NK-92 treated with Interleukin-12 subunit alpha and Interleukin-12 subunit beta, amount 100 ng/mL, for 24 hours (cell line): ENCODE measurements around the gene TNIK.
"Not testable (repeated sequence)": the region's sequence is repeated elsewhere in the genome, so short reads cannot be mapped to it uniquely, and the experiment has no call there.

ENCODE experiments used
- DNase-seq: peaks from one replicate; lab custom pipeline; 2025; lab: John Stamatoyannopoulos, UW

Gene TNIK

DNA sequence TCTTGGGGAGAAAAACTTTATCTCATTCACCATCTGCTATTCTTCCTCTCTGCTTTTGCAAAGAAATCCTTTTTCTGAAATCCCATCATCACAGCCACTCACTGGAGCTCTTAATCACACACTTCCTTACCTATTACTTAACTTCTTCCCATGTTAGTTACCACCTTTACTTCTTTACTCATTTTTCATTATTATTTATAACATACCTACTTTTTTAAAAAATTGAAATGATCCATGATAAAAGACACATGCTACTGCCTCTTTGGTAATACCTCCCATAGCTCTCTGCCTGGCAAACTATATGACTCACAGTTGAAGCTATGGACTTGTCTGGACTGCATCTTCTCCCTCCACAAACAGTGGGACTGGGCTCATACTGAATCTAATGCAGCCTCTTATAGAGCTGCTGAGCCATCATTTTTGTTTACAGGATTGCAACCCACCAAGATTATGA is 150.3 kb downstream of the TNIK start:
- DNase-seq: no peak

DNA sequence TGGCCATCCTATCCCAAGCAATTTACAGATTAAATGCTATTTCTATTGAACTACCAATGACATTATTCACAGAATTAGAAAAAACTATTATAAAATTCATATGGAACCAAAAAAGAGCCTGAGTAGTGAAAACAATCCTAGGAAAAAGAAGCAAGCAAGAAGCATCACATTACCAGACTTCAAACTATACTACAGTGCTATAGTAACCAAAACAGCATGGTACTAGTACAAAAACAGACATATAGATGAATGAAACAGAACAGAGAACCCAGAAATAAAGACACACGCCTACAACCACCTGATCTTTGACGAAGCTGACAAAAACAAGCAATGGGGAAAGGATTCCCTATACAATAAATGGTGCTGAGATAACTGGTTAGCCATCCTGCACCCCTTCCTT is 152.2 kb downstream of the TNIK start:
- no peak for DNase-seq

DNA sequence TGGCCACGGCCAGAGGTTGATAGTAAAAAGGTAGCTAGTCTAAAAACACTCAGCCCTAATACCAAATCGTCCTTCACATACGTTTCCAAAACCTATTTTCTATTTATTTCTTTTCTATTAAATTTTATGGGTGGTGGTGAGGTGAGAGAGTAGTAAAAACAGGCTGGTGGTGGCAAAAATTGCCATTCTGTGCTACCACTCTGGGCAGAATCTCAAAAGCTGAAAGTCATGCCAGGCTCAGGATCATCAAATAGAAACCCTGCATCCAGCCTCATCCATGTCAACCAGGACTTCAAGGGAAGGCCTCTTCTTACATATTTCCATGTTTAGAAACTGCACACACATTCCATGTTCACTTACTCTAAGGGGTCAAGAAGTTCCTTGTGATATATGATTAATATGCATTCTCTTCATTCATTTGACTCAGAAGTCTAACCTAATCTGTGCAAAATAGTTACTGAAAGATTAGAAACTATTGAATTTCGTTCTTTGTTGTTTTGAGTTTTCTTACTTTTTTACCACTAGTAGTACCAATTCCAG is 153.1 kb downstream of the TNIK start:
- DNase-seq: no peak

DNA sequence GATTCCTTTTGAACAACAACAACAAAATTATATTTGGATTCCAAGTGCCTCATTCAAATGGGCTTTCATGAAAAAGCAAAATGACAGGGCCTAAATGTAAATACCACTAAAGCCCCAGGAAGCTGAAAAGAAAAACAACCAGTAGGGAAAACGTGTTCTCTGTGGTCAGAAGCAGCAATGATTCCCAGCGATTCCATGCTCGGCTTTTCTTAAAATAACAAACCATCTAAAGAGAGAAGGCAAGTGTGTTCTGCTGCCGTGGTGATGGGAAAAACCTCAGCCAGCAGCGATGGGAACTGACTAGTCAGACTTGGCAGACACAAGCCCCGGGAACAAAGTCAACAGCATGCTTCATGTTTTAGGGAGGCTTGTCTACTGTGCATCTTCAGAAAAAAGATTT is 153.6 kb downstream of the TNIK start:
- no peak for DNase-seq

DNA sequence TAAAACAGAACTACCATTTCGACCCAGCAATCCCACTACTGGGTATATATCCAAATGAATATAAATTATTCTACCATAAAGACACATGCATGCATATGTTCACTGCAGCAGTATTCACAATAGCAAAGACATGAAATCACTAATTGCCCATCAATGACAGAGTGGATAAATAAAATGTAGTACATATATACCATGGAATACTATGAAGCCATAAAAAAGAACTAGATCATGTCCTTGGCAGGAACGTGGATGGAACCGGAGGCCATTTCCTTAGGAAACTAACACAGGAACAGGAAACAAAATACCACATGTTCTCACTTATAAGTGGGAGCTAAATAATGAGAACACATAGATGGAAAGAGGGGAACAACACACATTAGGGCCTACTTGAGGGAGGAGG is 154.4 kb downstream of the TNIK start:
- not testable (repeated sequence) for DNase-seq

DNA sequence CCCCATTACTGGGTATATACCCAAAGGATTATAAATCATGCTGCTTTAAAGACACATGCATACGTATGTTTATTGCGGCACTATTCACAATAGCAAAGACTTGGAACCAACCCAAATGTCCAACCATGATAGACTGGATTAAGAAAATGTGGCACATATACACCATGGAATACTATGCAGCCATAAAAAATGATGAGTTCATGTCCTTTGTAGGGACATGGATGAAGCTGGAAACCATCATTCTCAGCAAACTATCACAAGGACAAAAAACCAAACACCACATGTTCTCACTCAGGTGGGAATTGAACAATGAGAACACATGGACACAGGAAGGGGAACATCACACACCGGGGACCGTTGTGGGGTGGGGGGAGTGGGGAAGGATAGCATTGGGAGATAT is 155.7 kb downstream of the TNIK start:
- not testable (repeated sequence) for DNase-seq

DNA sequence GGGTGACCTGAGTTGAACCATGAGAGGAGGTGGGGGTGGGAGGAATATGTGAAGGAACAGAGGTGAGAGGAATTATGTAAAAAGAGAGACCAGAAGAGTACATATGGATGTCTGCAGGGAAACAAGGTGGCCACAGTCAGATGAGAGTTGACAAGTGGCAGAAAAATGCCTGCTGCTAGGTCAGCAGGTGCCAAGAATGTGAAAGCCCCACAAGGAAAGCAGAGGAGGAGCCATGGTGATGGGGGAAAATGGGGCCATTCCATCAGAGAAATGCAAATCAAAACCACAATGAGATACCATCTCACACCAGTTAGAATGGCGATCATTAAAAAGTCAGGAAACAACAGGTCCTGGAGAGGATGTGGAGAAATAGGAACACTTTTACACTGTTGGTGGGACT is 156.2 kb downstream of the TNIK start:
- not testable (repeated sequence) for DNase-seq

DNA sequence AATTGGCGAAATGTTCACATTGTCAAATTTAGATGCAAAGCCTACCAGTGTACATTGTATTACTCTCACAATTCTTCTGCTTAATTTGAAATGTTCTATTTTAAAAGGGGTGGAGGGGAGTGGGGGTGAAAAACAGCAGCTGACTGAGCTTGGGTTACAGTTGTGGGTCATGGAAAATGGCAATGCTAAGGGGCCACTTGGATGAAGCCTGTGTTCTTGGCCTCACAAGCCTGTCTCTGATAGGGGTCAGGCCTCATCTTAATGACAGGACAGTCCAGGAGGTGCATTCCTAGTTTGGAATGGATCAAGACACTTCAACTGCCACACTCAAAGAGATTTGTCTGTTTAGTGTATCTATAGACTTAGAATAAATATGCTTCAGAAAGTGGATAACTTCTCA is 158.2 kb downstream of the TNIK start:
- no peak for DNase-seq

DNA sequence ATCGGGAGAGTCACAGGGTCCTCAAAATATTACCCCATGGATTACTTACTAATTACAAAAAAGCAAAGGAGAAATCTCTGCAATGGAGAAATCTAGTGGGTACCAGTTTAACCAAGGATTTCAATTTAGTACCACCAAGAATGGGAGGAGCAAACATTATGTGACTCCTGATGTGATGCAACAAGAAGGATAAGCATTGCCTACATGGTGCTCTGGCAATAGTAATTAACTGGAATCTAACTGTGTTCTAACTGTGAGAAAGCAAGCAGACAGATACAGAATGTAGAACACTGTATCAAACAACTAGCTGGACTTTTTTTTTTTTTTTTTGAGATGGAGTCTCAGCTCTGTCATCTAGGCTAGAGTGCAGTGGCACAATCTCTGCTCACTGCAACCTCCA is 159.2 kb downstream of the TNIK start:
- no peak for DNase-seq

DNA sequence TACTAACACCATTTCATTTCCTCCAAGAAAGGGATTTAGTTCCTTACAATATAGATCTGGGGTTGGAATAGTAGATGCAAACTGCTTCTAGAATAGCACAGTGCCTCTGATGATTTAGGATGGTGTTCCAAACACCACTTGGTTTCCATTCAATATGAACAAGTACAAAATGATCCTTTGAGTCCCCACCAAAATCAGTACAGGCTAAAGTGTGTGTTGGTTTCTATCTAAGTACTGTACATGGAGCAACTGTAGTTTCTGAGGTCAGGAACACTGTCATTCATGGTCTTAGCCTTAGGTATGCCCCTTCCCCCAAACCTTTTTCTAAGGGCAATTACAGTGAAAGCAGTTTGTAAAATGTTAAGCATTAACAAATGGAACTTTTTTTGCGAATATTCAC is 162.3 kb downstream of the TNIK start:
- DNase-seq: no peak

DNA sequence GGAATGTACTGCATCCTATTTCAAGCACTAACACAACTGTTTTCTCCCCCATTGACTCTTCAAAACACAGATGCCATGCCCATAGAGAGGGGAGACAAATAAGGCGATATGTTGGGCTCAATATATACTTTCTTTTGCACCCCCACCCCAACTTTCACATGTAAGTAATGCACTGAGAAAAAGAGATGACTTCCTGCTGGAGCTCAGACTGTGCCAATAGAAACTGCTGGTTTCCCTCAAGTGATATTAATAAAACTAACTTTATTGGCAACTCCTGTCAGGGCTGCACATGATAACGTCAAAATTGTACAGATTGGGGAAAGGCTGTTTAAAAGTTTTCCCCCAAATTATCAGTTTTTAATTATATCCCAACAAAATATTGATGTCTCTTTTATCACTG is 163.0 kb downstream of the TNIK start:
- no peak for DNase-seq

DNA sequence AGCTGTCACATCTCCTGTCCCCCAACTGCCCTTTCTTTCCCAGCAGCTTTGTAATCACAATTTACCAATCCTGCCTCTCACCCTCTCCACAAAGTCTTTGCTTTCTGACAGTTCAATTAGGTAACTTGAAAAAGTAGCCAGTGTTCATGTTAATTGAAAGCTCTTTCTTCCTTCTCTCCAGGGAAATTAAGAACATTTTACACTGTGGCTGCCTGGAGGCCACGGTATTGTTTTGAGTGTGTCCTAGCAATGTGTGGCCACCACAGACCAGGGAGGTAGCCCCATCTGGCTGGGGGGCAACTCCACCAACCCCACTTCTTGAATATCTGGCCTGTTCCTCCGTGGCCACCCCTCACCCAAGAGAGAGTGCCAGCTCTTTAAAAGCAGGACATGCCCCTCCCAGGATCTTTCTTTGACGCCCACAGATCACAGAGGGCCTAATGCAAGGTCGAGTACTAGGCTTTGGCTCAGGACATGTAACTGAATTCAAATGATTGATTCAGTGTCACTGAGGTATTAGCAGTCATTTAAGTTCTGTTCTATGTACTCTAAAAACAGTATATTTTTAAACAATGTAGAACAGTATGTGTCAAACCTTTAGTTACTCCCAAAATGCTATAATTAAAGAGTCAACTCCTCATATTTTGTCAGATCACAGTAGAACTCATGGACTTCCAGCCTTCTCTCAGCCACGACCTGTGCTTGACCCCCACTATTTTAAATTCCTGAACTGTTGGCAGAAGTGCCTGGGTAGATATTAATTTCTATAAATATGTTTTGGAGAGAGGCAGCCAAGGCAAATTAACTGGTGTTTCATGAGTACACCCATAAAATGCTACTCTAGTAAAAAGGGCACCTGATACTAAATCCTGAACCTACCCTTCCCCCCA is 164.5 kb downstream of the TNIK start:
- DNase-seq: no peak

DNA sequence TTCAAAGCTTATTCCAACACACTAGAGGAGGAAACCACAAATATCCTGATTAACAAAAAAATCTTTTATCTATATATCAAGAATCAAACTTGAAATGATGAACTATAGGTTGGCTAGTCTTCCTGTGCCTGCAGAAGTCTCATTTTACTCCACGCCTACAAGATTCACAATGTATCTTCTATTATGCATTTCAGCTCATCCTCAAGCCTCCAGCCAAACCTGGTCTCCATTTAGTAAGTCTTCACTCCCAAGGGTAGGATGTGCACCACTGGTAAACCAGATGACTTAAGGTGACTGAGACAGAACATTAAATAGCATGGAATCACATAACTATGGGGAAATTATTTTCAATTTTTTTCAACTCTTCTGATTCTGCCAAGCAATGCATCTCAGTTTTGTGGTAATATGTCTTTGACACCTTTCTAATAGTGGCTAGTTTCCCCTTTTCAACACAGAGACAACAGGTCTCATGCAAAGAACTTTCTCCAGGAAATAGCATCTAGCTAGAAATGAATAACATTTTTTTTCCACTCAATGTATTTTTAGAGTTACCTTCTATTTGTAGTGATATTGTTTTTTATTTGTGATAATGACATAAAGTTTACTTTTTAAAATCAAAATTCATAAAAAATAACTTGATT is 166.9 kb downstream of the TNIK start:
- no peak for DNase-seq

DNA sequence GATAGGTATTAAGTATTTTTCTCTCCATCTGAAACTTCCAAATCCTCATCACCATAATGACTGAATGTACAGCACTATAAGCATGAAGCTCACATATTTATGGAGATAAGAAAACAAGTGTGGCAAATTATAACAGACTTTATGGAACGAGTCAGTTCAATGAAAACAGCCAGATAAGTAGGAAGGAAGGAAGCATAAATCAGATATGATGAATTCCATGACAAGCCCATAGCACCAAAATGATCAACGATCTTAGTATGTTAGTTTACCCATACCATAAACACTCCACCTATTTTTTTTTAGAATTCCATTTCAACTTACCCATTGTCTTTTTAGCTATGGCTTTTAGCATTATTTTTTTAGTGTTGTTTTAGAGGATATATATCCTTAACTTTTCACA is 169.5 kb downstream of the TNIK start:
- no peak for DNase-seq

DNA sequence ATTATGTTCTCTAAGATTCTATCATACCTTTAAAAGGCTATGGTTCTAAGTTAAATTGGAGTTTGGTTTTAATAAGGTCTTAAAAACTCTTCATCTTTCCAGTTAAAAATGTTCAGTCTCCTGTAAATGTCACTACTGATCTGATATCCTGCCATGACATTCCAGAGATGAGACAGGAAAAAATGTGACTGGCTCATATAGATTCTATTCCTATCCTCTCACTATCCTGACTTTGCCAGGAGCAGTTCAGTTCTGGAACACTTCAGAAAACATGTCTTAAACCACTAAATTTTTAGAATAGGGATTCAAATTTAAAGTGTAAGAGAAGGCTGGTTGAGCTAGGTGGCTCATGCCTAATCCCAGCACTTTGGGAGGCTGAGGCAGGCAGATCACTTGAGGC is 170.9 kb downstream of the TNIK start:
- no peak for DNase-seq

DNA sequence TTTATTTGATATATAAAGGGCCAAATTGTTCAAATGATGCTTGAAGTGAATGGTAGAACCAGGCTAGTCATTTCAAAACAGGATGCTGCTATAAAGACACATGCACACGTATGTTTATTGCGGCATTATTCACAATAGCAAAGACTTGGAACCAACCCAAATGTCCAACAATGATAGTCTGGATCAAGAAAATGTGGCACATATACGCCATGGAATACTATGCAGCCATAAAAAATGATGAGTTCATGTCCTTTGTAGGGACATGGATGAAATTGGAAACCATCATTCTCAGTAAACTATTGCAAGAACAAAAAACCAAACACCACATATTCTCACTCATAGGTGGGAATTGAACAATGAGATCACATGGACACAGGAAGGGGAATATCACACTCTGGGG is 172.4 kb downstream of the TNIK start:
- DNase-seq: not testable (repeated sequence)

DNA sequence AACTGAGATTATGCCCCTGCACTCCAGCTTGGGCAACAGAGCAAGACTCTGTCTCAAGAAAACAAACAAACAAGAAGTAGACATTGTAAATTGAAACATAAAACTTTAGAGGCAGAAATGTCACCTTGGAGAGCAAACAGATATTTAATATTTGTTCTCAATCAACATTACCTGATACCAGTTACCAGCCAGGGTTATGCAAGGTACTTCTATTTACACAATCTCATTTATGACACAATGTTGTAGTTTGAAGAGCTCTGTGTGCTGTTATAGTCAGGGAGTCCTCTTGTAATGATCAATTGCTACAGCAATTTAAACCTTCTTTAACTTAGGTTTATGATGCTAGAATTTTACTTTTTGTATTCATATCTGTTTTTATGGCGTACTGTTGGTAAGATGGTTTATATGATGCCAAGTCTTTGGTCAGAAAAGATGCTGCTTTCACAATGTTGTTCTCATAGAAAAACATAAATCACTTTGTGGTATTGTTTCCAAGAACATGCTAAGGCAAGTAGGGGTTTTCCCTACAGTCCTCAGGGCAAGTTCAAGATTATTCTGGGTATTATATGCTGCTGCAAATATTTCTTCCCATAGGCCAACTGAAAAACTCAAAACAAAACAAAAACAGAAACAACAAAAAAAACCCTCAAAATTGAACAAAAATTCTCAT is 173.5 kb downstream of the TNIK start:
- DNase-seq: no peak

DNA sequence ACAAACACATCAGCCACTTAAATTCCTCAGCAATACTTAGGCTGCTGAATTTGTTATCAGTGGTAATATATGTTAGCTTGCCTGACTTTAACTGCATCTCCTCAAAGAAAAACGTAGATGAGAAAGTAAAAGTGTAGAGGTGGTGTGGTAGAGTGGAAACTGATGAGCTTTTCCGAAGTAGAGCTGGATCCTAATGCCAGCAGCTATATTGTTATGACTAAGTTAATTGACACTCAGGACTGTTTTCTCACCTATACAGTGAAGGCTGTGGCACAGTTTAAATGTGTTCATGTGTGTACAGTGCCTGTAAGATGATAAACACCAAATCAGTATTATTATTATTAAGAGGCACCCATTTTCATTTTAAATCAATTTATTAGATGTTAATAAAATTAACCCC is 174.9 kb downstream of the TNIK start:
- no peak for DNase-seq

DNA sequence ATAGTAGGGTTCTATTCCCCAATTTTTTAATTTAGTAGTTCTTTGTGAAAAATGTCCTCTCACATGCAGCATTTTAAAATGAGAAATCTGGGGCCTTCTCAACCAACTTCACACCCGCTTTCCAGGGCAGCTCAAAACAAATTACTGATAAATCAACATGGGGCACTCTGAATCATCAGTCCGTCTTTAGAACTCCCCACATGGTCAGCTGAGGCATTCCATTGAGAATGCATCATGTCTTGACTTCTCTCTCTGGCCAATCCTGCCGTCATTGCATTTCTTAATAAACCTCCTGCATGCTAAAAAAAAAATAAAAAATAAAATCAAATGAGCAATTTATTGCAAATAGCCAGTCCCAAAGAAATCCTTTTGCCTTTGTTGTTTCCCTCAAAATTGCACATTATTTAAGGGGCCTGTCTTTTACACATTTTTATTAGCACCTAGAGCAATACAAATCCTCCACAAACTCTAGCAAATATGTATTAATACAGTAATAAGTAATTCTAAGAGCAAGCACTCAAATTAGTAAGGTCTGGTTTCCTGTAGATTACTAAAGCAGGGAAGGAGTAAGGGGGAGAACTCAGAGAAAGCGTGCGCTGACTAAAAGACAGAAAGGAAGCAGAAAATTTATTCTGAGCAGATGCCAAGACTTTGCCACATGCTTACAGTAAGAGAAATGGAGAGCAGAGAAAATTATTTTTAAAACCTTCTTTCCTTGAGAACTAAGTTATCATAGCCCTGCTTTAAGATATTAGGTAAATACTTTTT is 175.7 kb downstream of the TNIK start:
- DNase-seq: no peak

DNA sequence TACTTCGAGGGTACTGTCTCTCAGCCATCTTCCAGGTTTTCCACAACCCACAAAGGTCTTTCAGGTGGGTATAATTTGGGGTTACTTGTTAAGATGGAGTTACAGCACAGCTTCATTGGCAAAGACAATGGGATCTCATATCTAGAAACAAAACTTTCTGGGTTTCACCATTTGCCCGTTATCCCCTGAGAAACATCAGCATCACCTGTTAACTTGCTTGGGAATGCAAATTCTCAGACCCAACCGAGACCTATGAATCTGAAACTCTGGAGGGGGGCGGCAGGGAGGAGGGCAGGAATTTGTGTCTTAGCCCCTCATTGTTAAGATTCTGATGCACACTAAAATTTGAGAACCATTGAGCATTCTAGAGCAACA is 176.4 kb downstream of the TNIK start:
- DNase-seq: no peak

DNA sequence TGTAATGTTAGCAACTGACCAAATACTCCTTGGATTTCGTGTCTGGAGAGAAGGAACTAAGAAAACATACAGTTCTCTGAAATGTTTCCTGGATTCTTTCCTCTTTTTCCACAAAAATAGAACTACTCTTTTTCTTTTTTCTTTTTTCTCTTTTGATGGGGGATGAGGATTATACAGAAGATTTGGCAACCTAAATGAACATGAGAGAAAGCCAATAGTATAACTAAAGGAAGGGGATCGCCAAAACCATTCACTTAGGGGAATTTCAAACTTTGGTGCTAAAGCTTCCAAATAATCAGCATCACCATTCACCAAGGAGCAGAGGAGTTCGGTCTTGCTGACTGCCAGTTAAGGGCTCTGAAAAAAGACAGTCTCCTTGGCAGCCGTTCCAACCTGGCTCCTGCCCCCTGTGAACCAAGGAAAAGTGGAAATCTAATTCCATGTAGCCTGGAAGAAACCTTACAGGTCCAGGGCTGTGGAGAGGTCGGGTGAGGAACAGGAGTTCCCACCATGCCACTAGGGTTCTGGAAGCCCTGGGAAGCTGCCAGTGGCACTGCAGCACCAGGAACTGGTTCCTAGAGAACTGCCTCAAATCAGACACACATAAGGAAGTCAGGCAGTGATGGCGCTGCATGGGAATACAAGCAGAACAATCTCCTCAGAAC is 176.9 kb downstream of the TNIK start:
- no peak for DNase-seq

DNA sequence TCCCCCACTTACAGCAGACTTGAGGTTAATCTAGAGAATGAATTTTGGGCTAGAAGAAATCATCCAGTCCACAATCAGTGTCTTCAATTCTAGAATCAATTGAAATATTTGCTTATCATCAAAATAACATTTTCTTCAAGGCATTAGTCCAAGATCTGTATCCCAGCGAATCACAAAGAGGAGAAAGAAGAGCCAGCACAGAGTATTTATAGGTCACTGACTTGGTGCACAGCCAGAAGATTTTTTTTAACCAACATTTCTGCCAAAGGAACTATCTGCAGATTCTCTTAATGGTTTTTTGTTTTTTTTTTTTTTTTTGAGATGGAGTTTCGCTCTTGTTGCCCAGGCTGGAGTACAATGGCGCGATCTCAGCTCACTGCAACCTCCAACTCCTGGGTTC is 178.2 kb downstream of the TNIK start:
- DNase-seq: no peak
